ENCODE results near the gene UBTD2. TPM values are rescaled to one million over a fixed set of nuclear protein-coding genes. Genes with fewer than 3 reads are reported as not detected.

Gene UBTD2
- total and polyA plus RNA-seq, 2 experiments from 2014 or later = 17.9 to 46.3 TPM

GRCh38 chr5:172294831-172295230, 11.3 kb upstream of the UBTD2 start:
- no peaks in the 10 kb centered on the region for H4K20me1 ChIP-seq (replicated peaks; ENCODE audit: insufficient read depth)
- H3K36me3 Mint-ChIP-seq (ENCODE audit: low read depth) = no peaks in the 10 kb centered on the region
- peaks cover 5% of the 10 kb centered on the region; the same call in 2 of the 3 replicates for H3K4me1 Mint-ChIP-seq
- H3K4me3 Mint-ChIP-seq = no peak overlapping the region
- TF ChIP-seq CREB1 (CRISPR knock-in tag; IDR thresholded peaks at IDR 0.05; ENCODE audit: low read depth) (no peak), ZNF114 (CRISPR knock-in tag; IDR thresholded peaks at IDR 0.05) (no peak), EZH2phosphoT487 (IDR thresholded peaks at IDR 0.05; ENCODE audit: unreplicated experiment) (no peak), JUNB (IDR thresholded peaks at IDR 0.05; ENCODE audit: unreplicated experiment) (no peak), ZNF331 (CRISPR knock-in tag; IDR thresholded peaks at IDR 0.05; ENCODE audit: low read depth) (no peak), REST (IDR thresholded peaks at IDR 0.05; ENCODE audit: unreplicated experiment) (no peak), POLR2AphosphoS5 (IDR thresholded peaks at IDR 0.05; ENCODE audit: low read depth) (no peak), EZH2 (IDR thresholded peaks at IDR 0.05; ENCODE audit: low read depth, unreplicated experiment) (no peak), ZNF462 (CRISPR knock-in tag; IDR thresholded peaks at IDR 0.05) (no peak), NANOG (IDR thresholded peaks at IDR 0.05; ENCODE audit: borderline replicate concordance) (no peak)
- TF ChIP-seq, protein P1, sequence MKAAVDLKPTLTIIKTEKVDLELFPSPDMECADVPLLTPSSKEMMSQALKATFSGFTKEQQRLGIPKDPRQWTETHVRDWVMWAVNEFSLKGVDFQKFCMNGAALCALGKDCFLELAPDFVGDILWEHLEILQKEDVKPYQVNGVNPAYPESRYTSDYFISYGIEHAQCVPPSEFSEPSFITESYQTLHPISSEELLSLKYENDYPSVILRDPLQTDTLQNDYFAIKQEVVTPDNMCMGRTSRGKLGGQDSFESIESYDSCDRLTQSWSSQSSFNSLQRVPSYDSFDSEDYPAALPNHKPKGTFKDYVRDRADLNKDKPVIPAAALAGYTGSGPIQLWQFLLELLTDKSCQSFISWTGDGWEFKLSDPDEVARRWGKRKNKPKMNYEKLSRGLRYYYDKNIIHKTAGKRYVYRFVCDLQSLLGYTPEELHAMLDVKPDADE (IDR thresholded peaks at IDR 0.05) = no peak
- TF ChIP-seq, protein P2, sequence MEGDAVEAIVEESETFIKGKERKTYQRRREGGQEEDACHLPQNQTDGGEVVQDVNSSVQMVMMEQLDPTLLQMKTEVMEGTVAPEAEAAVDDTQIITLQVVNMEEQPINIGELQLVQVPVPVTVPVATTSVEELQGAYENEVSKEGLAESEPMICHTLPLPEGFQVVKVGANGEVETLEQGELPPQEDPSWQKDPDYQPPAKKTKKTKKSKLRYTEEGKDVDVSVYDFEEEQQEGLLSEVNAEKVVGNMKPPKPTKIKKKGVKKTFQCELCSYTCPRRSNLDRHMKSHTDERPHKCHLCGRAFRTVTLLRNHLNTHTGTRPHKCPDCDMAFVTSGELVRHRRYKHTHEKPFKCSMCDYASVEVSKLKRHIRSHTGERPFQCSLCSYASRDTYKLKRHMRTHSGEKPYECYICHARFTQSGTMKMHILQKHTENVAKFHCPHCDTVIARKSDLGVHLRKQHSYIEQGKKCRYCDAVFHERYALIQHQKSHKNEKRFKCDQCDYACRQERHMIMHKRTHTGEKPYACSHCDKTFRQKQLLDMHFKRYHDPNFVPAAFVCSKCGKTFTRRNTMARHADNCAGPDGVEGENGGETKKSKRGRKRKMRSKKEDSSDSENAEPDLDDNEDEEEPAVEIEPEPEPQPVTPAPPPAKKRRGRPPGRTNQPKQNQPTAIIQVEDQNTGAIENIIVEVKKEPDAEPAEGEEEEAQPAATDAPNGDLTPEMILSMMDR (conservative IDR thresholded peaks at IDR 0.05; ENCODE audit: low read depth in 2 of 2) = no peak
- H3K9me3 Mint-ChIP-seq = no peaks in the 10 kb centered on the region
- H3K4me3 ChIP-seq = no peak overlapping the region
- DNase-seq (ENCODE audit: low spot score) (no peak), ATAC-seq (no peak)
- no peaks in the 10 kb centered on the region for H3K36me3 ChIP-seq (ENCODE audit: insufficient read depth)
- H3K4me2 ChIP-seq = no peak overlapping the region
- H3K27ac Mint-ChIP-seq = no peak overlapping the region
- peaks cover 4% of the 10 kb centered on the region for H3K27me3 Mint-ChIP-seq (ENCODE audit: insufficient read depth, low read depth, poor library complexity)
- H3F3A ChIP-seq (replicated peaks; ENCODE audit: low read depth) = no peaks in the 10 kb centered on the region
- no peak overlapping the region for H3K27ac ChIP-seq (ENCODE audit: low read depth)
- no peaks in the 10 kb centered on the region for H3K79me2 ChIP-seq (replicated peaks; ENCODE audit: insufficient read depth)
- H3K27me3 ChIP-seq (ENCODE audit: insufficient read depth) = no peaks in the 10 kb centered on the region
- no peaks in the 10 kb centered on the region for H3K4me1 ChIP-seq (ENCODE audit: insufficient read depth)
- H2AFZ ChIP-seq = no peak overlapping the region
- H3K9me2 ChIP-seq (ENCODE audit: insufficient read depth) = no peaks in the 10 kb centered on the region

Measured in GM23338 (cell line).